ENCODE measurements around the gene CAMTA1.

Gene CAMTA1

DNA sequence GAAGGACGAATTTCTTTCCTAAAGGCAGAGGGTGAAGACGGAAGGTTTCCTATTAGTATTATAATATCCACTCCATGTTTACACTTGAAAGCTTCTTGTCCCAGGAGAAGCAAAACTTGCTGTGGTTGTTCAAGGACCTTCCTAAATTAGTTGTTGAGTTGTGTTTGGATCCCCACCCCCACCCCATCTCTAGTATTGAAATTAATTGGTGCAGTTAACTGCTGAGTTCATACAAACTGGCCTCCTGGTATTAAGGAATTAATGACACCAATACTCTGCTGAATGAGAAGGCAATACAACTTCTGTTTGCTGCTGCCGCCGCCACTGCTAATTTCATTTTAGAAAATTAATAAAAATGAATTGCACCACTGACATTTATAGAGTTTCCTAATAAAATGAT, 308.8 kb downstream of the CAMTA1 start:
- DNase-seq = no peak

DNA sequence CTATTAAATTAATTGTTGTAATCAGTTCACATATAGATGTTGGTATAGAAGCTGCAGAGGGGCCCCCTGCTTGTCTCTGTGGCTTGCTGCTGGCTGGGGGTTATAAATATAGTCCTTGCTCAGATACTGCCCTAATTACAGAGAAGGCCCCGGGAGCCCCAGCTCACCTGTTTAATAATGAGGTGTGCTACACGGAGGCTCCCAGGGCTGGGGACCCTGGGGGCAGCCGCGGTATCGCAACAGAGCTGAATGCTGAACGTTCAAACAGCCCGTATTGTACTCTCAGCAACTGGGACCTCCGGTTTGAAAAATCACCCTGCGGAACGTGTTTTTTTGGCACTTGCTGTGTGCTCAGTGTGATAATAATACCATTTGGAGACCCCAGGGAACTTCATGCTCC, 309.3 kb downstream of the CAMTA1 start:
- DNase-seq = no peak

DNA sequence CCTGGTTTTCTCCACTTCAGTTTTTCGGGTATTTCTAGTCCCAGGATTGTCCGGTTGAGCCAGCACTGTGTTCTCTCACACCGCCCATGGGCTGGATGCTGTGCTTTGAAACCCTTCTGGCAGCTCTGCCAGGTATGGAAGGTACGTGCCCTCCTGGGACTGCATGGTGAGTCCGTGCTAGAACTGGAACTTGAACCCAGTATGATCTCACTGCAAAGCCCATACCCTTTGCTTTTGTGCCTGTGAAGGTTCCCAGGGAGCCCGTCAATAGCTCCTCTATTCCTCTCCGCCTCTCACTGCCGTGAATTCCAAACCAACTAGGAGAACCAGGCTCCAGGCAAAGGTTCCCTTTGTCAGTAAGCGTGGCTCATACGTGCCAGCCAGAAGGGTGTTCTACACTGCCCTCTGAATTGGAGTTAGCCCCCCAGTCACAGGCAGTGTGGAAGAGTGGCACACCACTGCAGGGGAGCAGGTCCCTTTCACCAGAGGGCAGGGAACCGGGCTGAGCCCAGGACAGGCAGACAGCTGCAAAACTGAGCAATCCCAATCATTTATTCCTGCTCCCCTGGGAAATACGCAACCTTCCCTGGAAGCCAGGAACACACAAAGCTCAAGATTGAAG, 310.2 kb downstream of the CAMTA1 start:
- no peak for DNase-seq

DNA sequence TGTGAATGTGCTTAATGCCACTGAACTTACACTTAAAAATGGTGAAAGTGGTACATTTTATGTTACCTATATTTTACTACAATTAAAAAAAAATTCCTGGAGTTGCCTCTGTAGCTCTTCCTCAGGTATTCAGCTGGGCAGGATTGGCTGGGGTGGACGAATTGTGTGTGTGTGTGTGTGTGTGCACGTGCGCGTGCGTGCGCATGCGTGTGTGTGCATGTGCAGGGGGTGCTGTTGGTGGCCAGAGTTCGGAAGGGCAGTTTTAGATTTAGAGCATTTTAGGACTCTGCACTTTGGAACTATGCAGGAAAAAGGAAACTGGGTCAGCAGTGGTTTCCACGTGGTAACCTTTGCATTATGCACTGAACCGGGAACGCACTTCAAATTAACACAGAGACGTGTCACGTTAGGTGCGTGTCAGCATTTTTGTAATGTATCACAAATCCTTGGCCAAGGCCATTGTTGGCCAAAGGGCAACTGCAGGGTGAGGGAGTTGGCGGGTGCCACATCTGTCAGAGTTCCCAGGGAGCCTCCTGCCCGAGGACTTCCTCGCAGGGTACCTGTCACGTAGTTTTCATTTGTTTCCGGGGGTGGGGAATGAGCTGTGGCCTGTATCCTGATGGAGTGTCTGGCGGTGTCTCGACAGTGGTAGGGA, 312.8 kb downstream of the CAMTA1 start:
- no peak for DNase-seq

DNA sequence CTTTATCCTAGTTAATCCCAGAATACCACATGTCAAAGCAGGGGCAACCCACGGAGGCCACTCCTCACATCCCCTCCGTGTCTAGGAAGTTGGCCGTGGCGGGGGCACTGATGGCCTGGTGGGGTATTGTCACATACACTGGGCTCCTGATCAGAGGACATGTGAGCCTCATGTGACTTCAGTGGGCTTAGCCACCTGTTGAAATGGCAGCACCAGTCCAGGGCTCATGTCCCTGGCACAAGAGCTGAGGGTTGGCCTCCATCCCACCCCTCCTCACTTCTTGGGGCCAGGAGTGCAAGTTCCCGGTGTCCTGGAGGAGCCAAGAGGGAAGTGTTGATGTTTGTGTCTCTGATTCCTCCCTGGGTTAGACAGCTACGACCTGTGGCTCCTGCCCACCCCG, 313.4 kb downstream of the CAMTA1 start:
- DNase-seq = no peak

DNA sequence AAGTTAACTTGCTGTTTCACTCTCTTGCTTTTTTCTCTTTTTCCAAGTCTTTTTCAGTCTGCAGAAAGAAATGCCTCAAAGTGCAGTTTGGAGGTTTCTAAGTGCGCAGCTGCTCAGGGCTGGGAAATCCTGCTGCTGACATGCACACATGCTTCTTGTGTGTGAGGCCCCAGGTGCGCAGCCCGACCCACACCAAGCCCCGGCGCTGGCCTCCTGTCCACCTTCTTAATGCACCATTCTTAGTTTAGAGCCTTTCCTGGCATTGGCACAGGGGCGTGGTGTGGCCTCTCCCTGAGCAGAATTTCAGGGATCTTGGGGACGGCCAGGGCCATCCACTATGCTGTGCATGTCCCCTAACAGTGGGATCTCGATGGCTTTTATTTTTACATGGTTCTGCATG, 315.2 kb downstream of the CAMTA1 start:
- no peak for DNase-seq

DNA sequence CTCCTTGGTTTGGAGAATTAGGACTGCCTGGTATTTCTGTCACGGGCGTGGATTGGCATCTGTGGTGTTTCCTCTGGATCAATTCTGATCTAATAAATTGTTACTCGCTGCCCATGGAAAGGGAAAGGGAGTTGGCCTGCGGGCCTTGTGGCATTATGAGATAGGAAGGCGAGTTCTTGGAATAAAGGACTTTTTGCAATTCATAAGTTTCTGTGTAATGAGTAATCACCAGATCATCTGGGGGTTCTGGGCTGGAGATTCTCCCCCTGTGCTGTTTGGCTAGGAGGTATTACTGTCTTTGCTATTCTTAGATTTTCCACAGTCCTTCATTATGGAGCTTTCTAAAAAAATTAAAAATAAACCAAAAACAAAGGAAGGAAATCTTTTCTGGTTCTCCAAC, 315.9 kb downstream of the CAMTA1 start:
- no peak for DNase-seq

DNA sequence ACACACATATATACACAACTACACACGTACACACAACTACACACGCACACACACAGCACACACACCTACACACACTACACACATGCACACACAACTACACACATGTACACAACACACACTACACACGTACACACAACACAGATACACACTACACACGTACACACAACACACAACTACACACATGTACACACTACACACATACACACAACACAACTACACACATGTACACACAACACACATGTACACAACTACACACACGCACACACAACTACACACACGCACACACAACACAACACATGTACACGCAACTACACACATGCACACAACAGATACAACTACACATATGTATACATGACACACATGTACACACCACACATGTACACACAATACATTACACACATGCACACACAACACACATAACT, 318.1 kb downstream of the CAMTA1 start:
- DNase-seq = no peak

DNA sequence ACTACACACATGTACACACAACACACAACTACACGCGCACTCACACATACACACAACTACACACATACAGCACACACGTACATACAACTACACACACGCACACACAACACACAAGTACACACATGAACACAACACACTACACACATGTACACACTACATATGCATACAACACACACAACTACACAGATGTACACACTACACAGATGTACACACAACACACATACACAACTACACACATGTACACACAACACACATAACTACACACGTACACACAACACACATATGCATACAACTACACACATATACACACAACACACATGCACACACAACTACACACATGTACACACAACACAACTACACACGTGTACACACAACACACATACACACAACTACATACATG, 318.6 kb downstream of the CAMTA1 start:
- no peak for DNase-seq

DNA sequence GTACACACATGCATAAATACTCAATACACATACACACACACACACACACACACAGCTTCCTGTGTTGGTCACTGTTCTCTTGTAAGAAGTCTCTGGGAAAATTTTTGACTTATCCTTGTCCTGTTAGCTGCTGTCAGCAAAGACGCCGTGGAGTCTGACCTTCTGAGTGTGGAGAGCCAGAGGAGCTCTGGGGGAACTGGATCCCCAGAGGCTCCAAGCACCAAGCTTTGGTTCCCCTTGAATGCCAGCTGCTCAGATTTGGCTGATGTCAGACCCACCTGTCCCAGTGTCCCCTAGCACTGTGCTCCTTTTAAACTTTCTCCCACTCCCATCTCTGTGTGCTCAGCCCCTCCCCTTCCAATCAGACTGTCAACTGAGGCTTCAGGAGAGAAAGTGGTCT, 319.1 kb downstream of the CAMTA1 start:
- no peak for DNase-seq

DNA sequence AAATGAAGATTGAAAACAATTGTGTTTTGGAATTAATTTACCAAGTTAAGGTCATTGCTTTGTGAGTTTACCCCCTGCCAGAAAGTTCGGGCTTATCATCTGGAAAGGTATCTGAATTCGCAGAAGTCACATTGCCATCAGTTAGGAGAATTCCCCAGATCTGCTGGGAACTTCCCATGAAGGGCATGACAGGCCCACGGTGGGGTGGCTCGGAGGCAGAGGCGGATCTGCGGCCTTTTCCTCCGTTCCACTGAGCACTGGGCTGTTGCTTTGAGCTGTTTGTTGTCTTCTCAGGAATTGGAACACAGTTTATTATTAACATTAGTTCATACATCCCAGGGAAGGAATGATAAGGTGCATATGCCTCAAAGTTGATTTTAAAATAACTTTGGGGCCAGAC, 320.0 kb downstream of the CAMTA1 start:
- DNase-seq = no peak

DNA sequence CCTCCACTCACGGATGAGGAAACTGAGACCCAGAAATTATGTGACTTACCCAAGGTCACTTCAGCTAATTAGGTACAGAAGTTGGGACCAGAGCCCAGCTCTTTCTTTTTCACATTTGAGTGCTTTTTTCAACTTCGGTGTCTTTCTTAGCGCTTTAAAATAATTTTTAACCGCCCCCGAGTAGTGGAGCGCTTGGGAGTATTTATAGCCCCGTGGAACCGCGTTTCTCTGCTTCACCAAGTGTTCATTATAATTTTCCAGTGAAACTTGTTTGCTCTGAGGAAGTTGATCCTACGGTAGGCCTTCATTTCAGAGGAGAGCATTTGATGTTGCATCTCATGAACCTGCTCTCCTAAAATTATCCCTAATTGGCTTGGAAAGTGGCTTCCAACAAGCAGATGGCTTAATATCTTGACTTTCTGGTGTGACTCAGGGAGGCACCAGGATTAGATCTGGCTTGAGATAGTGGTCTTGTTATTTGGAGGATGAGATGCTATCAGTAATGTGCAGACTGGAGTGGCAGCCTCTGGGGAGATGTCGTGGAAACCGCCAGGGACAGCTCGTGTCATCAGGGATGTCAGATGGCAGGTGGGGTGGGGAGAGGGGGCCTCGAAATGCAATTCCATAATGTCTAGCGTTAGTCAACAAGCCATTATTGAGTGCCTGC, 321.3 kb downstream of the CAMTA1 start:
- DNase-seq = no peak

DNA sequence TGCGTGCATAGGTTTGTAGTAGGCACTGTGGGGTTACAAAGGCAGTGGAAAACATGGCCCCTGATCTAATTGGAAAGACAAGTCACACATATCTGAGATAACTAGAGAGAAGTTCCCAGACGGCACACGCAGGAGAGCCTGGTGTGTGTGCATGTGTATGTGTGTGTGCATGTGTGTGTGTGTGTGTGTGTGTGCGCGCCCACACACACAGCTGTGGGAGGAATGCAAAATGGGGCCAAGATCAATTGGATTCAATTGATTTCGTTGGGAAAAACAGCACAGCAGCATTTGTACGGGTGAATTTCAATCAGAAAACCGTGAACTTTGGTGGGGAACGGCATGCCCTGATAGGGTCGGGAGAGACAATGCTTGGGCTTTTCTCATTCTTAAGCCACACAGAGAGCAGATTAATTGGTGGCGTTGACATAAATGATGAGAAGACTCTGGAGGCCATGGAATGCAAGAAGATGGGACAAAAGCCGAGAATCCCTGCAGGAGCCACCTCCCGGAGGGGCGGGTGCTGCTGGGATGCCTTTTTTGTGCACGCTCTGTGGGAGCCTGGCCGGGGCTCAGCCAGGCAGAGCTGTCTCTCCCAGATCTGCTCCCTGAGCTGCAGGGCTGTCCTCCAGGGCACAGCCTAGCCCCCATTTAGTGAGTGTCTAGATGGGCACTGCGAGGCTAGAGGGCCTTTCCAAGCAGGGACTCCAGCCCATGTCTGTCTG, 322.0 kb downstream of the CAMTA1 start:
- DNase-seq = no peak

DNA sequence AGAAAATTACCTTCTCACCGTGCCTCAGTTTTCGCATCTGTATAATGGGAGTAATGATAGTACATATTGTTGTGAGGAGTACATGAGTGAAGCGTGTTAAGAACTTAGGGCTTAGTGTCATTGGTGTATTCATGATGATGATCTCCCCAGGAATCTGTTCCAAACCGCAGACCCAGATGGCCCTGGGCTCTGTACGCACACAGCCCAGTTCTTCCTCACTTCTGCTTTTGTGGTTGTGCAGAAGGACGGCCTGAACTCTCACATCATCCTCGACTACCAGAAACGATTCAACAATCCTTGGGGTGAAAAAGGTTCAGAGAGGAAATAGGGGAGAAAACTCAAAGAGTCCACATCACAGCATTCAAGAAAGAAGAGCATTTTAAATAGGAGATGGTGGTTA, 323.0 kb downstream of the CAMTA1 start:
- no peak for DNase-seq

DNA sequence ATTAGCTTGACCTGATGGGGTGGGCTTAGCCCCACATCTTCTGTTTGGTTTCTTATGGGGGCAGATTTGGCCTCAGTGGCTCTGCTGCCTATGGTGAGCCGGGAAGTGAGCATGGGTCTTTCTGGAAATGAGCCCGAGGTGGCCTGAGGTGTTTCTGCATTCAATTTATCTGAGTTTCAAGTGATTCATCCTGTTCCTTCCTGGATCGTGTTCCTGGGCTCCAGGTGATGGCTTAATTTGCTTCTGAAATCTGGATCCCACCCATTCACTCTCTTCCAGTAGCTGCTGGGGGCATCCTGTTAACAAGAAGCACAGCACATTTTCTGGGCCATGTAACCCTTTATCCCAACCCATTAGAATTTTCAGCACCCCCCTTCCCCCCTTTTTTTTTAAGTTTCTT, 324.6 kb downstream of the CAMTA1 start:
- DNase-seq = no peak

DNA sequence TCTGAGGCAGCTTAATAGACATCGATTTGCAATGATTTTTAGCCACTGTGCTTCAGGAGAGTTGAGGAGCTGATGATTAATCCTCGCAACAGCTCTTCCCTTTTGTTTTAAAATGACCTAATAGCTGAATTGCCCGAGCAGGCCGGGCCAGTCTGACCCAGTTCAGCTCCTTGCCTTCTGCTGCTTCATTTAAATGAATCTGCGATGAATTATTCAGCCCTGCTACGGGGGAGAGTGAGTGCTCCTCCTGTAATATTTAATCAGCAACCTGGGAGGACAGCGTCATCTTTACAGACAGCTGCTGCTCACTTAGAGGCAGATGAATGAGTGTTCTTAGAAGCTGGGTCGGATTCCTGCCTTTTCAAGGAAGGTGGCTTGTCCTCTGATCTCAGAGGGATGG, 325.1 kb downstream of the CAMTA1 start:
- no peak for DNase-seq

DNA sequence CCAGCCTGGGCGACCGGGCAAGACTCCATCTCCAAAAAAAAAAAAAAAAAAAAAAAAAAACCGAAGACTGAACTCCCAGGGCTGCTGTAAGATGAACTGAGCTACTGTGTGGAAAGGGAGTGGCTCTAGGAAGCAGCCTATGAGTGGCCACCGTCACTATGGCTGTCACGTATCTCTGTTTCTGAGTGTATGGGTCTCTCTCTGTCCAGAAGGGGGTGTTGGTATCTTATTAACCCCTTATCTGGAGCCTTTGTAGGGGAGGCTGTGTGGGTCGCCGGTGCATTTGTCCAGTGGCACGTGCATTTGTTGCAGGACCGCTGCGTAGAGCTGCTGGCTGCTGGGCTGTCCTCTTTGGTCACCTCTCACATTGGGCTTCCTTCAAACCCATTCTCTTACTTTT, 326.6 kb downstream of the CAMTA1 start:
- no peak for DNase-seq

DNA sequence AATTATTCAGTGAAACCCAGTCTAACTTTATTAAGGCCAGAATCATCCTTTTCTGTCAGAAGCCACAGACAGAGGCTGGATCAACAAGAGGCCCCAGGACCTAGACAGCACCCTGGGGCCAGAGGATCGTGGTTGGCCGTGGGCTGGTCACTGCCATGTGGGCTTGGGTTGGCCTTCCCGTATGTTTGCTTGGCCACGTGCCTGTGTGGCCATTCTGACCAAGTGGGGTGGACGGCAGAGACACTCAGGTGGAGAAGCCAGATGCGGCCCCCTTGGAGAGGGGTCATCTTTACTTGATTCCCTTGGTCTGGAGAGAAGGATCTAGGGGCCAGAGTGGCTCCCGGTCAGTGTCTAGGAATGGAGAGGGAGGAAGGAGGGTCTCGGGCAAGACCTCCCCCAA, 327.9 kb downstream of the CAMTA1 start:
- no peak for DNase-seq

DNA sequence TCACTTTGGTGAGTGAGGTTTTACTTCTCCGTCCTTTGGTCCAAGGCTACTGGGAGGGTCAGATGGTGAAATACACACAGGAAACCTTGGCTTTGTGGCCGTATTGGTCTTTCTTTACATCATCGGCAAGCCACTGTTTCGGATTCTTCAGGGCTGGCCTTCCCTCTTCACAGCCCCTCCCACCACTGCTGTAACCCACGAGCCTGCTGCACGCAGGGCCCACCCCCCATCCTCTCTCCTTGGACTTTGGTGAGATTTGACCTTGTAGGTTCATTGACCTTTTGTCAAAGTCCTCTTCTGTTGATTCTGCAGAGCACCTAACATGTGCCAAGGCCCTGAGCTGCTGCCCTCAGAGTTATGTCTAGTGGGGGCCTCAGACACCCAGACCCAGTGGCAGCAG, 328.6 kb downstream of the CAMTA1 start:
- DNase-seq = no peak

DNA sequence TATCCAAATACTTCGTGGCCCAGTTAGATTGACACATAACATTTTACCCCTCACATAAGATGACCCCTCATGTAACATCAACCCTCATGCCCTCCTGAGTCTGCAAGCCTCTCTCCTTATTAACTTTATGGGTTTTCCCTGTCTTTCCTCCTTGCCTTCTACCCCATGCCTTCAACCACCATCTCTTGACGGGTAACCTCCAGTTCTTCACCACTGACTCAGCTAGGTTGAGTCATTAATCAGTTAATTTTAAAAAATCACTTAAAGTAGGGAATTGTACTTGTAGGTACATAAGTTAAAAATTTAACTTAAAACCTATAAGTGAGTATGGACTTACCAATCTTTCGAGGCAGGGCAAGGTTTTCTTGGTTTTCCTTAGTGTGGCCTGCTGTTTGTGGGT, 330.7 kb downstream of the CAMTA1 start:
- DNase-seq = no peak

DNA sequence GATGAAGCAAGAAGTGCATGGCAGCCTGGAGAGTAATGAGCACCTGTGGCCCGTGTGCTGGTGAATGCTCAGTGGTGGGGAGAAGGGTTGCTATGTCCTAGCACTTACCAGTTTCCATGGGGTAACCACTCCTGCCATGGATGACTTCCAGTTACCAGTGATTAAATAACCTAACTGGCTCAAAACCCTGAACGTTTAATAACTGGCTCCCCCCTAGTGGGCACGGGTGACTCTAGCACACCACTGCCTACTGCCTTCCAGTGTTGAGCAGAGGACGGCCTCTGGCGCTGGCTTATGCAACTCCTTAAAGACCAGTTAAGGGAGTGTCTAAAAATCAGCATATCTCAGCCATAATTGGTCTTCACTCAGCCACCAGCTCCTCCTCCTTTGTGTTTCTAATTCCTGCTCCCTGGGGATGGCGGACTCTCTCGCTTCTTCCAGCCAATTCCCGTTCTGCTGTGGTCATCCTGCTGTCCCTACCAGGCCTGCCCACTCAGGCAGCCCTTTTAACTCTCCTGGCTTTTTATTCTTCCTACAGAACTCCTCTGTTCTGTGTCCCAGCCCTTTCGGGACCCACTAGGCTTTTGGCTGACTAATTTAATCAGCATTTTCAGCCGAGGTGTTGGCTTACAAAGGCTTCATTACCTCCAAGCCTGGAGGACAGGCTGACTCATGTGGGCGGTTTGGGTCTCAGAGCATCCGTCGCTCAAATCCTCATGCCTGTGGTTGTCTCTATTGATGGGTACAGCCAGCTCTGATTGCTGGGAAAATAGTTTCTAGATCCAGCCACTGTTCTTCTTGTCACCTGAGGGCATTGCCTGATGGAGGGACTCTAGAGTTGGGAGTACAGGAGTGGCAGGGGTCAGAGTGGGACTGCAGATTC, 332.4 kb downstream of the CAMTA1 start:
- DNase-seq = no peak

DNA sequence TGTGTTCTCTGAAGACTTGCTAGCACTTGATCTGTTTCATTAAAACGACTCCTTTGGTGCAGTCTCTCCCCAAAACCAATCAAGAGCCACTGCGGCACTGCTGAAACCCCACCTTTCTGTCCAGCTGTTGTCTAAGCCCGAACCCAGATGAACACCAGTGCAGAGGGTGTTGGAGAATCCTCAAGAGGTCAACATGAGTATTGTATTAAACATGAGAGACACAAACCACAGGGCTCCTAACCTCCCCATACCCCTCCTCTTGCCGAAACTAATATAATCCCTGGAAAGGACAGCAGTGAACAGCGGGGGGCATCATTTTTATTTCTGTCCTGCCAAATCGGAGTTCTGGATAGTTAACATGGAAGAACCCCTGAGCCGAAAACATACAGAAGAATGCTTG, 333.9 kb downstream of the CAMTA1 start:
- DNase-seq = no peak
